Measurements from ENCODE around the gene WDR5.

WDR5 gene

DNA sequence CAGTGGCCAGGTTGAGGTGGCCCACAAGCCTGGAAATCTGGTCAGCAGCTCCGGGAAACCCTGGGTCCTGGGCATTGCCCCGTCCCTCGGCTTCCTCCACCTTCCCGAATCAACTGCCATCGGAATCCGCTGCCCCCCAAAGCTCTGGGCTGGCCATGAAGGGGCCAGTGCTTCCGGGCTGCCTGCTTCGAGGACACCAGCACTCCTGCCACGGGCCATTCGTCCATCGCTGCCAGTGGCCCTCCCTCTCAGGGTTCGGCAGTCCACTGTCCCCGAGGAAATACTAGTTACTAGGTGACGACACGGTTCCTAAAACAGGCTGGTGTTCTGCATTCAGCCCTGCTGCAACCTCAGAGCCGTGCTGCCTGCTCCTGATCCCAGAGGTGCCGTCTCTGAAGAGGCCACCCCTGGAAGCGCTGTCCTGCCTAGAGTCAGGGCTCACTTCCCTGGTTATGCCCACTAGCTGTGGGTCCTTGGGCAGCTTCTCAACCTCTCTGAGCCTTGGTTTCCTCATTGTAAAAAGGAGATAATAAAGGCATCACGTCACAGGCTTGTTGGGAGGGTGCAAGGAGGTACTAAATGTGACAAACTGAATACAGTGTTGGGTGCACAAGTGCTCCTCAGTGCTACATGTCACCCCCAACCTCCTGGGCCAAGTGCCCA, 3.5 kb upstream of the WDR5 start:
- no peak for DNase-seq

DNA sequence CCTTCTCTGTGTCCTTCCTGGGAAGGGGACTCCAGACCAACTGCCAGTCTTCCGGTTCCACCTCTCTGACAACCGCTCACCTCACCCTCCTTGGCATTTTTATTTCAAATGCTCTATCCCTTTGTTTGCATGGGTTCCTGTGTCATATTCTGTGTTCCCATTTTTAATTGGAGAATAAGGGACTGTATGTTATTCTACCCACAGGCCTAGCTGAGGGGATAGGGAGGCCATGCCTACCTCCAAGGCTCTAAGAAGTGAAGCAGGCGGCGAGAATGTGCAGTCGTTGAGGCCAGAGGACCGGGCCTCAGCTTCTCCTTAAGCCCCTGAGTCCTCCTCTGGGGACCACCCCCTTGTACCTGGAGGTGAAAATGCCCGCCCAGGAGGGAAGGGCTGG, 936 bp upstream of the WDR5 start:
- no peak for DNase-seq

DNA sequence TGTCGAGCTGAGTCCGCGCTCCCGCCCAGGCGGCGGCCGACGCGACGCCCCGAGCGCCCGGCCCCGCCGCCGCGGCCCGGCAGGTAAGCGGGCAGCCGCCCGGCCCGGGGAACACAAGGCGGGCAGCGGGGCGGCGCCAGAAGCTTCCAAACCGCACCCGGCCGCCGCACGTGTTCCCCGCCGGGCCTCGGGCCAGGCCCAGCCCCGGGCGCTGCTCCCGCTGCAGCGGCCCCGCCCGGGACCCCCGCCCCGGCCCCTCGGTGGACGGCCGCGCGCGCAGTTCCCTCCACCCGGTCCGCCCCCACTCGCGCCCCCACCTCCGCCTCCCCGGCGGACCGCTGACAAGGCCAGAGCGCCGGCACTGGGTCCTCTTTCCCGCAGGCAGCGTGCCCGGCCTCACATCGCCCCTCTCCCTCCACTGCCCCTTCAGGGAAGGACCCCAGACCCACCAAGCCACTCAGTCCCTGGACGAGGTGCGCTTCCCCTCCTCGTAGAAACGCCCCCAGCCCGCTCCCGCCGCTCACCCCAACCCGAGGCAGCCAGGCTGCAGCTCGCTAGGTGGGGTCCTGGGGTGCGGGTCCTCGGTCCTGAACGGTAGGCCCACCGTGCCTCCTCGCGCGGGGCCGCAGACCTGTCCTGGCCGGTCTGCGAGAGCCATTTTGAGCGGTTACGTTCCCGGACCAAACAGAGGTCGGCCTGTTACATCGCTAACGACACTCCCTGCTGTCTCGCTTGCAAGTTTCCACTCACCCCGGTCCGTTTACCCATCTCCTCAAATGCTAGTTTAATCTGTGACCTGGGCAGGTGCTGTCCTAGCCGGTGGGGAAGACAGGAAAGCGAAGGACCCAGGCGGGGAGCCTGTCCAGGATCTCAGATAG, 475 bp downstream of the WDR5 start:
- no peak for DNase-seq

GRCh38 chr9:134136996-134137299, 1.1 kb downstream of the WDR5 start:
- DNase-seq: no peak

DNA sequence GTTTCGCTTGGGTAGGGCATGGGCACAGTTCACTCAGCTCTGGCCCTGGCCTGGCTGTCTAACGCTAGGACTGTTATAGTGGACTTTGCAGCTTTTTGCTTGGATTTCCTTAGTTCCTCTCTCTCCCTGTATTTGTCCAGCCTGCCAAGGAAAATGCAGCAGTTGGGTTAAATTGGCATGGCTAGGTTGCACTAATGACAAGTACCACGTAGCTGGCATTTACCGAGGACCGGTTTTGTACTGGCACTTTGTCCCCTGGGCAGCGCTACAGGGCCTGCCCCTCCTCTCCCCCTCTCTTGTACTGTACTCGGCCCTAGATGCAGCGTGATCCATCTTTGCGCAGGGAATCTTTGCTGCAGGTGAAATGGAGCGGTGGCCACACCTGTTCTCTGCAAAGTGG, 2.4 kb downstream of the WDR5 start:
- DNase-seq: no peak

DNA sequence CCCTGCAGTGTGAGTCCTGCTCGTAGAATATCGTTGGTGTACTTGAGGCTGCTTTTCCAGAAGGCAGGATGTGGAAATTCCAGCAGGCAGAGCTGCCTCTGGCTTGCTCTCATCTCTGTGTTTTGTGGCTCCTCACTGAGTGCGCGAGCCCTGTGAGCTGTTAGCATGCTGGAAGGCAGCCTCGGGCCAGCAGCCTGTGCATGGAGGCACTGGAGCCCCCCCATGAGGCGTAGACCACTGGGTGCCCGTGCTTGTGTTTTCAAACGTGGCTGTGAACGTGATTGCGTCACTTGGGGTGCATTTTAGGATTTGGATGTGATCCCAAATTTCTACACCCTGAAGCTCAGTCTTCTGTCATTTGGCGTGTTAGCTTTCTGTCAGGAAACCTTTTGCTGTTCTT, 3.2 kb downstream of the WDR5 start:
- no peak for DNase-seq

- no peak for DNase-seq
These were observed 6.0 kb downstream of the WDR5 start for GRCh38 chr9:134141906-134142305.

DNA sequence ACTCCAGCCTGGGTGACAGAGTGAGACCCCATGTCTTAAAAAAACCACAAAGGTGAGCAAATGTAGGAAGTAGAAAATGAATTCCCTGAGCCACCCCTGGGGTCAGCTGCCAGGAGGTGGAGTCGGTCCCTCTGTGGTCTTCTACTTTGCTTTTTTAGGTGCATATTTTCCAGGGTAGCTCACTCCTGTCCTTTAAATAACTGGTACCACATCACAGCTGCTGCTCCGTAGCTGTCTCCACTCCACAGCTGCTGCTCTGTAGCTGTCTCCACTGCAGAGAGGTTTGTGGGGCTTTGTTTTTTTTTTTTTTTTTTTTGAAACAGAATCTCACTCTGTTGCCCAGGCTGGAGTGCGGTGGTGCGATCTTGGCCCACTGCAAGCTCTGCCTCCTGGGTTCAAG, 8.9 kb downstream of the WDR5 start:
- no peak for DNase-seq

- DNase-seq: no peak
These were observed 9.4 kb downstream of the WDR5 start for GRCh38 chr9:134145262-134145661.

DNA sequence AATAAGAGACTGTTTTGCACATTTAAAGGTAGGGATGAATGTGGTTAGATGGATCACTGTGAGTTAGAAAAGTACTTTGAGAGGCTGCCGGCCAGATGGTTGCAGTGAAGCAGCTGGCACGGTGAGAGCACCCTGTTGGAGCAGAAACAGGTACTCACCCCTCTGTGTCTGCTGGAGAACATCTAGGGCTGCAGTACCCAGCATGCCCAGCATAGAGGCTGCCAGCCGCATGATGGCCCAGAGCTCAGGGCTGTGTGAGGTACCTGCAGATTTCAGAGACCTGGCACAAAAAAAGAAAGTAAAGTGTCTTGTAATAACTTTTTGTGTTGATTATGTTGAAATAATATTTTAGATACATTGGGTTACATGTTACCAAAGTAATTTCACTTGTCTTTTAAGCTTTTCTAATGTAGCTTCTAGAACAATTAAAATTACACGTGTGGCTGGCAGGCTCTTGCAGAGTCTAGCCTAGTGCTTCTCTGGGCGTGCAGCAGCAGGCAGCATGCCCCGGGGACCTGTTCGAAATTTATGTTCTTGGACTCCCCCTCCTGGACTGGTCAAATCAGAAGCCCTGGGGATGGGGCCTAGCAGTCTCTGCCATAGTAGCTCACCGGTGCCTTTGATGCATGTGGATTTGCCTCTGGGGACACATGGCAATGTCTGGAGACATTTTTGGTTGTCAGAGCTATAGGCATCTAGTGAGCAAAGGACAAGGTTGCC, 11.1 kb downstream of the WDR5 start:
- no peak for DNase-seq

DNA sequence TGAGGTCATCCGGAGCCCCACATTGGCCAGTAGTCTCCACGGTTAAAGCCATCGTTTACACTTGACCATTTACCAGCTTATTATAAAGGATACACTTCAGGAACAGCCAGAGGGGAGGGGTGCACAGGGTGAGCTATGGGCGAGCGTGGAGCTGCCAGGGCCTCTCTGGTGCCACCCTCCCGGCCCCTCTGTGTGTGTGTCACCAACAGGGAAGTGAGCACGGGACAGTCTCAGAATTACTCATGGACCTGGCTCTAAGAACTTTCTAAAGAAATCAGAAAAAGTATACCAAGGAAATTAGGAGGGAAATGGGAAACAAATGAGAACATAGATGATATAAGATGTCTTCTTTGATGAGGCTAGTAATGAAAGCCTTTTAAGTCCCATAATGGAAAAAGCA, 13.5 kb downstream of the WDR5 start:
- DNase-seq: no peak

GRCh38 chr9:134150557-134151214, 14.8 kb downstream of the WDR5 start:
- no peak for DNase-seq

DNA sequence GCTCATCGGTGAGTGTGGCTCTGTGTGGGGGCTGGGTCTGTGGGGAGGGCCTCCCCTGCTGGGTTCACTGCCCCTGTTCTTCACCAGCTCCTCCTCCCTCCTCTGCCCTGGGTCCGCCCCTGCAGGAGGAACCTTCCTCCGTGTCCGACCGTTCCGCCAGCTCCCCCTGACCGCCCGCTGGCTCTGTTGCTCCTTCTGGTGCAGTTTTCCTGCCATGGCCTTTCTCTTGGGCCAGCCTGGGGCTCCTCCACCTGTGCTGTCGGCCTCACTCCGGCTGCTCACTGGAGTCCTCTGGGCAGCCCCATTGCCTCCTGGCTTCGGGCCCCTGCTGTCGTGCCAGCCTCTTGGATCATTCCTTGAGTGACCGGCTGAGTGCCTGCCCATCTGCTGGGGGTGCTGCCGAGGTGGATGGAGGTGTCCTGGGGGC, 16.2 kb downstream of the WDR5 start:
- DNase-seq: no peak

DNA sequence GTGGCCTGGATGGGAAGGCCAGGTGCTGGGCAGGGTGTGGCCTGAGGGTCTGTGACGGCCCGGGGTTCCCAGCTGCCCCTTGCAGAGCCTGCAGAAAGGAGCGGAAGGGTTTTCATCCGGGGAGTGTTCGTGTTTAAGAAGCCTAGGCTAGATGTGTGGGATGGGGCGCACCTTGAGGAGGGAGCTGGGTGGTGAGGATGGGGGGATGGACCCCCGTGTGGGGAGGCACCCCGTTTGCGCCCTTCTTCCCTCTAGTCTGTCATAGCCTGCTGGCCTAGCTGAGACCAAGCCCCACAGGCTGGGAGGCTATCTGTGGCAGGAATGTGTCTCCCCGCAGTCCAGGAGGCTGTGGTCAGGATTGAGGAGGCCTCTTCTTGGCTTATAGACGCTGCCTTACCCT, 16.6 kb downstream of the WDR5 start:
- no peak for DNase-seq

GRCh38 chr9:134153450-134153849, 17.6 kb downstream of the WDR5 start:
- DNase-seq: no peak

- no peak for DNase-seq
These were observed 18.4 kb downstream of the WDR5 start for GRCh38 chr9:134154262-134154701.

DNA sequence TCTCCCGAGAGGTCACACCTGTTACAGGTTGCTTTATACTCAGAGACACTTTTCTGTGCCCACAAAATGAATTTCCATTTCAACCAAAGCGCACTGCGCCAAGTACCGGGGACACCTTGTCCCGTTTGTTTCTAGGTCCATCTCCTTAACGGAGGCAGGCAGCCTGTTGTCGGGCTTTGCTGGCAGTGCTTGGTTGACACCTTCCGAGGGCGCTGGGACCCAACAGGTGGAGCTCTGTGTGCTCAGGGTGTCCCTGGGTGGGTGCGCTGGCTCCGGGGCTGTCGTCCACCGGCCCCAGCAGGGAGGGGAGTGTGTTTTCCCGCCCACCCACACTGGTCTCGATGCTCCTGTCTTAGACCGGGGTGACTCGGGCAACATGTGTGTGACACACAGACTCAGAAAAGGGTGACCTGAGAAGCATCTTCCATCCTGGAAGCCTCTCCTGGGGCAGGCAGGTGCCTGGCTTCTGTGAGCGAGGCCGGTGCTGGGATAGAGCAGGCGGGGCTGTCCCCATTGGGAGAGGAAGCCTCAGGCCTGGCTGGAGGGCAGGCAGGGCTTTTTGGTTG, 20.0 kb downstream of the WDR5 start:
- DNase-seq: no peak

DNA sequence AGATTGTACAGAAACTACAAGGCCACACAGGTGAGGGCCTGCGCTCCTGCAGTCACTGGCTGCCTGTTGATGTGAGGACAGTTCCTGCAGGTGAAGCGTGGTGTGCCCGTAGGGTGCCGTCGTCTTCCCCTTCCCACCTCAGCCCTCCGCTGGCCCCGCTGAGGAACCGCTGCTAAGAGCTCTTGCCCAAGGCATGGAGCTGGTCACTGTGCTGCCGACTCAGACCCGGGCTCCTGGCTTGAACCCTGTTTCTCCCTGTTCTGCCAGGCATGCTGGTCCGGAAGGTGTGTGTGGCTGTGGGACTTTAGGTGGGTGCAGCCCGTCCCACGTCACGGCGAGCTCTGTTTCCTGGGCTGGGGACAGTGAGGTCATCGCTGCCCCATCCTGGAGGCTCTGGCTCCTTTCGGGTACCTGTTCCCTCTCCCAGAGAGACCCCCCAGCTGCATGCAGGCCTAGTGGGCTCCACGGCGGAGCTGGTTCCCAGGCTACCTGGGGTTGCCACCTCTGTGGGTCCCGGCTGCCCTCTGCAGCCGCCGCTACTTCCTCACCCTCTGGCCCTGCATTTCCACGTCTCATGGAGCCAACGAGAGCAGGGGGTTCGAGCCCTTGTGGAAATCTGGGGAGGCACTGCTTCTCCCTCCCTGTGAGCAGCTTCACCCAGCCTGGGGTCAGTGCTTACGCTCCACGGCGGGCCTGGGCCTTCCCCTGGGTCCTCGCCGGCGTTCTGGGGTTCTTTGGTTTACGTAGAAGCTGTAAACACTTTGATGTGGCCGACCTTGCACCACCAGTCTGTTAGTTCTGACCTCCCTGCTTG, 20.9 kb downstream of the WDR5 start:
- no peak for DNase-seq

GRCh38 chr9:134157378-134157885, 21.6 kb downstream of the WDR5 start:
- no peak for DNase-seq

- DNase-seq: no peak
These were observed 22.4 kb downstream of the WDR5 start for GRCh38 chr9:134158242-134158641.

DNA sequence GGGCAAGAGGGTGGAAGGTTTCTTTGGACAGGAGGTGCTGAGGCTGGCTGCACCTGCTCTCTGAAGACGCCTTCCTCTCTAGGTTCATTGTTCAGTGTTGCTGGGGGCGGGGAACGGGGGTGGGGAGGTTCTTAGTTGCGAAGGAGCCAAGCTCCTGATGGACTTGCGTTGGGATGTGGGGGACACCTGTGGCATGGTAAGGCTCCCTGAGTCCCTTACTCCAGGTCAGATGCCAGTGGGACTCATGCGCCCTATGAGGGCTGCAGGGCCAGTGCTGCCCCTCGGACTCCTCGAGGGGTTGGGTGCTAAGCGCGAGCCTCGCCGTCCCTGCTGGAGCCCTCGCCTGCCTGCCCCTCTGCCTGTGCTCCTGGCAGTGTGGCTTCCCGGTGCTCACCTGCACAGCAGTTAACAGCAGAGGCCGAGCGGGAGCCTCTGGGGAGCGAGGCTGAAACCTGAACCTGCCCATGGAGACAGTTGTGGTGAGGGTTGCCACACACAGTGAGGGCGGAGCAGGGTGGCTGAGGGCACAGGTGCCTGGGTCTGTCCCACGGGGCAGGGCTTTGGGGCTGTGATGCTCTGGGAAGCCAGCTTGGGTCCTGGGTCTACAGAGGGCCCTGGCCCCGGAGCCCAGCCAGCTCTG, 23.0 kb downstream of the WDR5 start:
- DNase-seq: no peak

All from NCI-H446 treated with DMSO at 0.1 percent for 48 hours (cell line).